Lung (tissue), 12 donors: ENCODE results near the gene ADGRF3. TPM values are rescaled to one million over a fixed set of nuclear protein-coding genes. Genes with fewer than 3 reads are reported as not detected.

Source experiments
- ATAC-seq: fragments of 200-7000 bp; cut with Tn5 transposase; one replicate; pipeline ENCODE4 v1.9.1; 2020; ENCODE audit warnings: moderate number of reproducible peaks; ENCODE audit not compliant: insufficient read depth, low FRiP score
- DNase-seq, 3 donors: peaks; one replicate each; pipeline ENCODE4 v3.0.0-alpha.2; 2013 to 2017
- H3K27ac ChIP-seq, 2 donors: one replicate each; pipeline ENCODE4 v1.5.1; 2013; ENCODE audit warnings: mild to moderate bottlenecking in 2 of 2, moderate library complexity in 2 of 2, control low read depth in 1 of 2, inconsistent platforms in 1 of 2, low read depth in 1 of 2, low read length in 1 of 2
- H3K27me3 ChIP-seq, 3 donors: one replicate each; pipeline ENCODE4 v1.5.1; 2013; ENCODE audit warnings: low read length in 2 of 3; ENCODE audit not compliant: control insufficient read depth in 3 of 3, insufficient read depth in 3 of 3
- H3K36me3 ChIP-seq, 4 donors: one replicate each; pipeline ENCODE4 v1.5.1; 2013; ENCODE audit warnings: low read length in 4 of 4, mild to moderate bottlenecking in 1 of 4, moderate library complexity in 1 of 4; ENCODE audit not compliant: control insufficient read depth in 4 of 4, insufficient read depth in 4 of 4
- H3K4me1 ChIP-seq, 5 donors: one replicate each; pipeline ENCODE4 v1.5.1; 2013; ENCODE audit warnings: low read length in 5 of 5, mild to moderate bottlenecking in 2 of 5, moderate library complexity in 1 of 5; ENCODE audit not compliant: control insufficient read depth in 5 of 5, insufficient read depth in 5 of 5
- H3K4me3 ChIP-seq: one replicate; pipeline ENCODE4 v1.5.1; 2013; ENCODE audit warnings: mild to moderate bottlenecking, control low read depth, moderate library complexity
- H3K9ac ChIP-seq, 2 donors: one replicate each; pipeline ENCODE4 v1.5.1; 2013; ENCODE audit warnings: low read length in 2 of 2, control low read depth in 1 of 2; ENCODE audit not compliant: insufficient read depth in 1 of 2
- H3K9me3 ChIP-seq, 4 donors: one replicate each; pipeline ENCODE4 v1.5.1; 2013; ENCODE audit warnings: low read length in 3 of 4, mild to moderate bottlenecking in 1 of 4, moderate library complexity in 1 of 4; ENCODE audit not compliant: control insufficient read depth in 4 of 4, insufficient read depth in 3 of 4
- CTCF ChIP-seq: IDR thresholded peaks from 2 replicates; pipeline ENCODE4 v1.5.1; 2012; ENCODE audit warnings: mild to moderate bottlenecking; ENCODE audit errors: control extremely low read depth, extremely low read depth
- WGBS, 2 donors: extraction: QIAGEN DNeasy Blood & Tissue Kit; methylation state at CpG; one replicate each; pipeline ENCODE4 v1.1.7; 2013; 5-methylcytosine and 5-hydroxymethylcytosine counted together
- polyA plus RNA-seq, 2 donors: library from polyadenylated mRNA; stranded (reverse); fragments of 200-250 nt; gene quantifications; one replicate each; pipeline ENCODE4 v1.2.1, GENCODE V29; 2013
- total RNA-seq, 2 donors: library from RNA; depleted of rRNA in 1 of 2; stranded (reverse); fragments of >200 nt in 1 of 2; gene quantifications; one replicate each; pipeline ENCODE4 v1.2.1, GENCODE V29; 2014 to 2021
- donor health status: control.
- donor health status: control.
- donor health status: Bipolar disorder and iron deficiency.
- donor health status: healthy.
- donor health status: DM: yes; HTN: yes; CAD: no.

The ADGRF3 gene
- total and polyA plus RNA-seq, 4 donors = 0.10 to 3.9 (median 0.24) TPM

- no peak for DNase-seq
- H3K4me3 ChIP-seq = no peak overlapping the region
- ATAC-seq = no peak
- 73 to 97% methylated on average over 3 of the region's 3 CpGs for WGBS, 2 donors
- TF ChIP-seq CTCF = no peak
- H3K9me3 ChIP-seq = no peaks in the 10 kb centered on the region
- no peak overlapping the region for H3K9ac ChIP-seq
- H3K4me1 ChIP-seq = peaks cover 0 to 22% (median 6%) of the 10 kb centered on the region in 5 donors
- no peaks in the 10 kb centered on the region for H3K27me3 ChIP-seq
- no peak overlapping the region for H3K27ac ChIP-seq
- H3K36me3 ChIP-seq = peaks cover 0 to 2% (median 0%) of the 10 kb centered on the region in 4 donors
Observed at GRCh38 chr2:26349690-26350089, 3.1 kb upstream of the ADGRF3 start.

GRCh38 chr2:26347286-26347865, 787 bp upstream of the ADGRF3 start:
- no peak for TF ChIP-seq CTCF
- peak in 1 of 3 donors; percentile 37 for DNase-seq
- Histone ChIP-seq H3K4me3 (no peak overlapping the region), H3K9me3 (no peaks in the 10 kb centered on the region), H3K36me3 (peaks cover 0 to 2% (median under 1%) of the 10 kb centered on the region in 4 donors), H3K27me3 (no peaks in the 10 kb centered on the region), H3K4me1 (peaks cover 0 to 26% (median 6%) of the 10 kb centered on the region in 5 donors), H3K27ac (peak overlapping the region in 1 of 2 donors; percentile 92), H3K9ac (peak overlapping the region; percentile 66 to 83)
- WGBS, 2 donors = 19 to 31% methylated on average over 5 of the region's 5 CpGs
- no peak for ATAC-seq

GRCh38 chr2:26345545-26346453, 790 bp downstream of the ADGRF3 start, which contains the start of gene SELENOI:
Gene SELENOI, plus strand, starts transcription at chr2:26346143. Its CDS starts 90 bp downstream, at chr2:26346233.
- H3K27me3 ChIP-seq = no peaks in the 10 kb centered on the region
- H3K36me3 ChIP-seq = peaks cover 0 to 2% (median under 1%) of the 10 kb centered on the region in 4 donors
- peak within 1 kb of the TSS; percentile 92 for H3K4me3 ChIP-seq
- no peaks in the 10 kb centered on the region for H3K9me3 ChIP-seq
- TF ChIP-seq CTCF = no peak
- DNase-seq (peak; percentile 100), ATAC-seq (peak; percentile 98)
- peak within 1 kb of the TSS; percentile 92 to 96 for H3K27ac ChIP-seq
- H3K4me1 ChIP-seq = peaks cover 0 to 26% (median 6%) of the 10 kb centered on the region in 5 donors
- peak within 1 kb of the TSS; percentile 91 to 99 for H3K9ac ChIP-seq
- WGBS, 2 donors = 0% methylated on average over 53 to 80 of the region's 80 CpGs
